ENCODE results near the gene DNAJC19.
"Not testable (repeated sequence)": the region's sequence is repeated elsewhere in the genome, so short reads cannot be mapped to it uniquely, and the experiment has no call there.

Gene DNAJC19

DNA sequence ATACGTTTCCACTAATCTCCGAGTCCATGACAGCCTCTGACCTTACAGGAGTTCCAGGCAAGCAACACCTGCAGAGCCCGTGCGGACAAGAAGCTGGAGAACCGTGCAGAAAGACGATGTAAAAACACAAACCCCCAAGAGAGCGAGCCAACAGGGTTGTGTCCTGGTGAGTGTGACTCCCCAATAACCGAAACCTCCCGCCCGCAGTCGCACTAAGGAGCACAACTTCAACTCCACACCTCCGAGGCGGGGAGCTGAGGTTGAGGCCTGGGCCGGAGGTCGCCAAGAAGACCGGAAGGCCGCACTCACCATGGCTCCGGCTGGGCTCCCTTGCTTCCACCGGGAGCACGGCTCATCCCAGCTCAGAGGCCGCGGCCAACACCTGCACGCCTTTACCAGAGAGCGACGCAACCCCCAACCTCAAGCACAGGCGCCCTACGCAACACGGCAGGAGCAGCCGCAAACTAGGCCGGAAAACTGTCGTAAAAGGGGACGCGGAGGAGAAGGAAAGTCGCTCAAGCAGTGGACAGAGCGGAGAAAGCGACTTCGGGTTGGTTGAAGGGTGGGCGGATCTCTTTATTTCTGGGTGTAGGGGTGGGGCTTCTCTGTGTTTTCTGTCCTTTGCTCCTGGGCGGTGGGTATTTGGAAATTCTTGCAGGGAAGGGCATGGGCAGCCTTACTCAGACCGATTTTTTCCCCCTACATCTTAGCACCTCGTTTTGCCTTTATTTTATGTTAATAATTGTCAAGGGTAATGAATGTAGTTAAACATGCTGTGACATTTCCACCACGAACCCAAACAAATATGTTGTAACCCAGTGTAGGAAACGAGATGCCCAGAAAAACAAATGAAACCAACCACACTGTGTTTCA, at the start of gene DNAJC19:
Gene DNAJC19, minus strand, starts transcription at position 446 of the 873 bp plus-strand sequence. Its CDS starts 134 bp downstream, at position 312.
- H3K4me1 ChIP-seq (ENCODE audit: insufficient read depth, low read length), result peaks cover 17% of the 10 kb centered on the region
- peak within 1 kb of the TSS; percentile 80 for H3K27ac ChIP-seq (ENCODE audit: low read depth, low read length)
- peak within 1 kb of the TSS; percentile 87 for H3K9ac ChIP-seq (ENCODE audit: low read length)
- peak within 1 kb of the TSS; percentile 93 to 99 for H3K4me3 ChIP-seq (ENCODE audit: low read depth in 1 of 2, low read length in 2 of 2)
- peaks cover 33% of the 10 kb centered on the region for H3K36me3 ChIP-seq (ENCODE audit: insufficient read depth, low read length)
- H3K27me3 ChIP-seq (ENCODE audit: control insufficient read depth in 1 of 2, insufficient read depth in 2 of 2, low read length in 2 of 2), result no peaks in the 10 kb centered on the region
- H3K9me3 ChIP-seq (ENCODE audit: low read length), result no peaks in the 10 kb centered on the region

DNA sequence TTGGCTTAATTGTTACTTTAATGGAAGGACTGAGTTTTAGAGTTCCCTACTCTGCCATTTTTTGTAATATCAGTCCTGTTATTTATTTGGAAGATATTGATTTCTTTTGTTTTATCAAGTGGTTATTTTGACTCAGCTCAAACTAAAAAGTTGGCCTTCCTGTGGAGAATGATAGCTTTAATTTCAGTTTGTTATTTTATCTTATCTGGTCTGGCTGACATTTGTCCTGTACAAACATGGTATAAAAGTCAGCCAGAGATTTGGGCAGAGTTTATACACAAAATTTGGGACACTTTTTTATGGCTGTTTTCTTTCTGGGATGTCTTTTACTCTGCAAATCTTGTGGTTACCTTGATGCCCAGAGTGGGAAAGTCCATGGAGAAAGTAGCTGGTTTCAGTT, 41.4 kb upstream of the DNAJC19 start:
- Histone ChIP-seq H3K4me1 (ENCODE audit: insufficient read depth, low read length) (no peaks in the 10 kb centered on the region), H3K9ac (ENCODE audit: low read length) (no peak overlapping the region), H3K27ac (ENCODE audit: low read depth, low read length) (no peak overlapping the region), H3K36me3 (ENCODE audit: insufficient read depth, low read length) (no peaks in the 10 kb centered on the region), H3K9me3 (ENCODE audit: low read length) (no peaks in the 10 kb centered on the region), H3K4me3 (ENCODE audit: low read depth in 1 of 2, low read length in 2 of 2) (no peak overlapping the region), H3K27me3 (ENCODE audit: control insufficient read depth in 1 of 2, insufficient read depth in 2 of 2, low read length in 2 of 2) (no peaks in the 10 kb centered on the region)

DNA sequence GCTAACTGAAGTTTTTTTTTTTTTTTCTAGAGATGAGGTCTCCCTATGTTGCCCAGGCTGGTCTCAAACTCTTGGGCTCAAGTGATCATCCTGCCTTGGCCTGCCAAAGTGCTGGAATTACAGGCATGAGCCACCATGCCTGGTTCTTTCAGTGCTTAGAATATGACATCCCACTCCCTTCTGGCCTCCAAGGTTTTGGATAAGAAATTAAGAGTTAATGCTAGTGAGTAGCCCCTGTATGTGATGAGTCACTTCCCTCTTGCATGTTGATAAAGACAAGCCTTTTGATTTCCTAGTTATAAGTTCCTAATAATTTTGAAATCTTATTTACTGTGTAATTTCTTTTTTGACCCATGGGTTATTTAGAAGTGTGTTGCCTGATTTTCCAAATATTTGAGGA, 35.7 kb upstream of the DNAJC19 start:
- no peak overlapping the region for H3K4me3 ChIP-seq (ENCODE audit: low read depth in 1 of 2, low read length in 2 of 2)
- H3K27me3 ChIP-seq (ENCODE audit: control insufficient read depth in 1 of 2, insufficient read depth in 2 of 2, low read length in 2 of 2), result no peaks in the 10 kb centered on the region
- no peaks in the 10 kb centered on the region for H3K36me3 ChIP-seq (ENCODE audit: insufficient read depth, low read length)

DNA sequence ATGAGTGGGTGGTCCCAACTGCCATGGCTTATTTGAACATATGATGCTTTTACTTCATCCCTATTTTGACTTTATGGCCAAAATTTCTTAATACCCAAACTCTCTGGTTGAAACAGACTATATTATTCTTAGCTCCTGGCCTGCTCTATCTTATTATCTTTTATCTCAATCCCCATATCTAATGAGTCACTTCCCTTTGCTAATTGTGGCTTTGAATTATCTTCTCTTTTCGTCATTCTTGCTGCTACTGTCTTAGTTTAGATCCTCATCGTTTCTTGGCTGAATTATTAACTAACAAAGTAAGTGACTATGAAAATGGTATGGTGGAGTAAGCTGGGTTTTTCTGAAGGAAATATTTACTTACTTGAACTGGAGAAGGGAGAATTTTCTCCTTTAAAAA, 28.2 kb upstream of the DNAJC19 start:
- H3K9ac ChIP-seq (ENCODE audit: low read length), result no peak overlapping the region
- no peaks in the 10 kb centered on the region for H3K4me1 ChIP-seq (ENCODE audit: insufficient read depth, low read length)
- H3K27me3 ChIP-seq (ENCODE audit: control insufficient read depth in 1 of 2, insufficient read depth in 2 of 2, low read length in 2 of 2), result no peaks in the 10 kb centered on the region
- no peaks in the 10 kb centered on the region for H3K36me3 ChIP-seq (ENCODE audit: insufficient read depth, low read length)
- no peaks in the 10 kb centered on the region for H3K9me3 ChIP-seq (ENCODE audit: low read length)
- H3K4me3 ChIP-seq (ENCODE audit: low read depth in 1 of 2, low read length in 2 of 2), result no peak overlapping the region
- no peak overlapping the region for H3K27ac ChIP-seq (ENCODE audit: low read depth, low read length)

More for the DNA sequence above, 35.7 kb upstream of the DNAJC19 start:
- no peak overlapping the region for H3K9ac ChIP-seq (ENCODE audit: low read length)
- H3K4me1 ChIP-seq (ENCODE audit: insufficient read depth, low read length), result no peaks in the 10 kb centered on the region
- no peak overlapping the region for H3K27ac ChIP-seq (ENCODE audit: low read depth, low read length)
- no peaks in the 10 kb centered on the region for H3K9me3 ChIP-seq (ENCODE audit: low read length)

DNA sequence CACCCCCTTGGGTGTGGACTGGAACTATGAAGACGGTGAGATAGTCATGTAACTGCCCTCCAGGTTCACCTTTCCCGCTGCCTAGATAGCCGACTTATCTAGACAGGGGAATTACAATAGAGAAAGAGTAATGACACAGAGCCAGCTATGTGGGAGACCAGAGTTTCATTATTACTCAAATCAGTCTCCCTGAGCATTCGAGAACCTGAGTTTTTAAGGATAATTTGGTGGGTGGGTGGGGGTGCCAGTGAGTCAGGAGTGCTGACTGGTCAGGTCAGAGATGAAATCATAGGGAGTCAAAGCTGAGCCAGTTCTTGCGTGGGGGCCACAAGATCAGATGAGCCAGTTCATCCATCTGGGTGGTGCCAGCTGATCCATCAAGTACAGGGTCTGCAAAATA, 19.7 kb upstream of the DNAJC19 start:
- H3K4me3 ChIP-seq (ENCODE audit: low read depth in 1 of 2, low read length in 2 of 2), result no peak overlapping the region
- H3K4me1 ChIP-seq (ENCODE audit: insufficient read depth, low read length), result no peaks in the 10 kb centered on the region
- H3K9ac ChIP-seq (ENCODE audit: low read length), result no peak overlapping the region
- H3K27ac ChIP-seq (ENCODE audit: low read depth, low read length), result no peak overlapping the region
- H3K9me3 ChIP-seq (ENCODE audit: low read length), result no peaks in the 10 kb centered on the region
- H3K27me3 ChIP-seq (ENCODE audit: control insufficient read depth in 1 of 2, insufficient read depth in 2 of 2, low read length in 2 of 2), result no peaks in the 10 kb centered on the region
- no peaks in the 10 kb centered on the region for H3K36me3 ChIP-seq (ENCODE audit: insufficient read depth, low read length)

DNA sequence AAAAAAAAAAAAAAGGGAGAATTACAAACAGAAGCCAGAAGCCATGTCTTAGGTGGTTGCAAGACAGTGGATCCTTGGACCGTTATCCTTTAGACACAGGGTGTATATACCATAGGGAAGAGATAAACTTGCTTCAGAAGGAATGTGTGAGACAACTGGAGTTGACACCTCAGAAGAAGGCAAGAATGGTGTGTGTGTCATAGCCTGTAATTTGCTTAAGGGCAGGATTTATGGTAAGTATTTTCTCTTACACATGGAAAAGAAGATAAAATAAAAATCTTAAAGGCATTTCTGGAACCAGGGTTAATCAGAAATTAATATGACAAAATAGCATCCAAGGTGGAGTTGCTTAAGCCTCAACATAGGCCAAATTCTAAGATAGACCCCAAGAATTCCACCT, 19.3 kb upstream of the DNAJC19 start:
- H3K27ac ChIP-seq (ENCODE audit: low read depth, low read length), result no peak overlapping the region
- H3K27me3 ChIP-seq (ENCODE audit: control insufficient read depth in 1 of 2, insufficient read depth in 2 of 2, low read length in 2 of 2), result no peaks in the 10 kb centered on the region
- H3K9ac ChIP-seq (ENCODE audit: low read length), result no peak overlapping the region
- no peaks in the 10 kb centered on the region for H3K36me3 ChIP-seq (ENCODE audit: insufficient read depth, low read length)
- H3K4me1 ChIP-seq (ENCODE audit: insufficient read depth, low read length), result no peaks in the 10 kb centered on the region
- no peaks in the 10 kb centered on the region for H3K9me3 ChIP-seq (ENCODE audit: low read length)
- H3K4me3 ChIP-seq (ENCODE audit: low read depth in 1 of 2, low read length in 2 of 2), result no peak overlapping the region

DNA sequence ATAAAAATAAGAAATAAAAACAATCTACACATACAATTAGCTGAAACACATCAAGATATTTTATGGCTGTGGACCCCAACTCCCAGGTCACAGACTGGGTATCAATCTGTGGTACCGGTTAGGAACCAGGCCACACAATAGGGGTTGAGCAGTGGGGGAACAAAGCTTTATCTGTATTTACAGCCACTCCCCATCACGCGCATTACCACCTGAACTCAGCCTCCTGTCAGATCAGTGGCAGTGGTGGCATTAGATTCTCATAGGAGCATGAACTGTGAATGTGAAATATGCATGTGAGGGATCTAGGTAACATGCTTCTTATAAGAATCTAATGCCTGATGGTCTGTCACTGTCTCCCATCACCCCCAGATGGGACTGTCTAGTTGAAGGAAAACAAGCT, 17.7 kb upstream of the DNAJC19 start:
- no peaks in the 10 kb centered on the region for H3K36me3 ChIP-seq (ENCODE audit: insufficient read depth, low read length)
- H3K27me3 ChIP-seq (ENCODE audit: control insufficient read depth in 1 of 2, insufficient read depth in 2 of 2, low read length in 2 of 2), result no peaks in the 10 kb centered on the region
- no peaks in the 10 kb centered on the region for H3K9me3 ChIP-seq (ENCODE audit: low read length)
- H3K9ac ChIP-seq (ENCODE audit: low read length), result no peak overlapping the region
- H3K4me1 ChIP-seq (ENCODE audit: insufficient read depth, low read length), result no peaks in the 10 kb centered on the region
- H3K4me3 ChIP-seq (ENCODE audit: low read depth in 1 of 2, low read length in 2 of 2), result no peak overlapping the region
- H3K27ac ChIP-seq (ENCODE audit: low read depth, low read length), result no peak overlapping the region

DNA sequence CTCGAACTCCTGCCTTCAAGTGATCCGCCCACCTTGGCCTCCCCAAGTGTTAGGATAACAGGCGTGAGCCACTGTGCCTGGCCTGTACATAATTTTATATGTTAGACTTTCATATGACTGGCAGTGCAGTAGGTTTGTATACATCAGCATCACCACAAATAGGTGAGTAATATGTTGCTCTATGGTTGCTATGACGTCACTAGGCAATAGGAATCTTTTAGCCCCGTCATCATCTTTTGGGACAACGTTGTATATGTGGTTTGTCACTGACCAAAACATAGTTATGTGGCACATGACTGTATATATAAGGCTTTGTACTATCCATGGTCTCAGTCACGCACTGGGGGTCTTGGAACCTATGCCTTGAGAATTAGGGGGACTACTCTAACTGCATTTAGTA, 17.0 kb upstream of the DNAJC19 start:
- Histone ChIP-seq H3K36me3 (ENCODE audit: insufficient read depth, low read length) (no peaks in the 10 kb centered on the region), H3K4me1 (ENCODE audit: insufficient read depth, low read length) (no peaks in the 10 kb centered on the region)

DNA sequence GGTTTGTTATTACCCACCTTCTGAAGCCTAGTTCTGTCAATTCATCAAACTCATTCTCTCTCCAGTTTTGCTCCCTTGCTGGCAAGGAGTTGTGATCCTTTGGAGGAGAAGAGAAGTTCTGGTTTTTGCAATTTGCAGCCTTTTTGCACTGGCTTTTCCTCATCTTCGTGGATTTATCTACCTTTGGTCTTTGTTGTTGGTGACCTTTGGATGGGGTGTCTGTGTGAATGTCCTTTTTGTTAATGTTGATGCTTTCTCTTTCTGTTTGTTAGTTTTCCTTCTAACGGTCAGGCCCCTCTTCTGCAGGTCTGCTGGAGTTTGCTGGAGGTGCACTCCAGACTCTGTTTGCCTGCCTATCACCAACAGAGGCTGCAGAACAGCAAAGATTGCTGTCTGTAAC, 13.9 kb upstream of the DNAJC19 start:
- H3K4me1 ChIP-seq (ENCODE audit: insufficient read depth, low read length); H3K36me3 ChIP-seq (ENCODE audit: insufficient read depth, low read length); H3K4me3 ChIP-seq (ENCODE audit: low read depth in 1 of 2, low read length in 2 of 2); H3K9ac ChIP-seq (ENCODE audit: low read length); H3K9me3 ChIP-seq (ENCODE audit: low read length); H3K27ac ChIP-seq (ENCODE audit: low read depth, low read length); H3K27me3 ChIP-seq (ENCODE audit: control insufficient read depth in 1 of 2, insufficient read depth in 2 of 2, low read length in 2 of 2): not testable (repeated sequence)

More for the DNA sequence above, 17.0 kb upstream of the DNAJC19 start:
- Histone ChIP-seq H3K9ac (ENCODE audit: low read length) (no peak overlapping the region), H3K27me3 (ENCODE audit: control insufficient read depth in 1 of 2, insufficient read depth in 2 of 2, low read length in 2 of 2) (no peaks in the 10 kb centered on the region), H3K4me3 (ENCODE audit: low read depth in 1 of 2, low read length in 2 of 2) (no peak overlapping the region), H3K27ac (ENCODE audit: low read depth, low read length) (no peak overlapping the region), H3K9me3 (ENCODE audit: low read length) (no peaks in the 10 kb centered on the region)

DNA sequence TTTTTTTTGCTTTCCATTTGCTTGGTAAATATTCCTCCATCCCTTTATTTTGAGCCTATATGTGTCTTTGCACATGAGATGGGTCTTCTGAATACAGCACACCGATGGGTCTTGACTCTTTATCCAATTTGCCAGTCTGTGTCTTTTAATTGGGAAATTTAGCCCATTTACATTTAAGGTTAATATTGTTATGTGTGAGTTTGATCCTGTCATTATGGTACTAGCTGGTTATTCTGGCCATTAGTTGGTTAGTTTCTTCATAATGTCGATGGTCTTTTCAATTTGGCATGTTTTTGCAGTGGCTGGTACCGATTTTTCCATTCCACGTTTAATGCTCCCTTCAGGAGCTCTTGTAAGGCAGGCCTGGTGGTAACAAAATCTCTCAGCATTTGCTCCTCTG, 12.8 kb upstream of the DNAJC19 start:
- H3K9me3 ChIP-seq (ENCODE audit: low read length); H3K27me3 ChIP-seq (ENCODE audit: control insufficient read depth in 1 of 2, insufficient read depth in 2 of 2, low read length in 2 of 2); H3K9ac ChIP-seq (ENCODE audit: low read length); H3K36me3 ChIP-seq (ENCODE audit: insufficient read depth, low read length); H3K27ac ChIP-seq (ENCODE audit: low read depth, low read length); H3K4me1 ChIP-seq (ENCODE audit: insufficient read depth, low read length); H3K4me3 ChIP-seq (ENCODE audit: low read depth in 1 of 2, low read length in 2 of 2): not testable (repeated sequence)

DNA sequence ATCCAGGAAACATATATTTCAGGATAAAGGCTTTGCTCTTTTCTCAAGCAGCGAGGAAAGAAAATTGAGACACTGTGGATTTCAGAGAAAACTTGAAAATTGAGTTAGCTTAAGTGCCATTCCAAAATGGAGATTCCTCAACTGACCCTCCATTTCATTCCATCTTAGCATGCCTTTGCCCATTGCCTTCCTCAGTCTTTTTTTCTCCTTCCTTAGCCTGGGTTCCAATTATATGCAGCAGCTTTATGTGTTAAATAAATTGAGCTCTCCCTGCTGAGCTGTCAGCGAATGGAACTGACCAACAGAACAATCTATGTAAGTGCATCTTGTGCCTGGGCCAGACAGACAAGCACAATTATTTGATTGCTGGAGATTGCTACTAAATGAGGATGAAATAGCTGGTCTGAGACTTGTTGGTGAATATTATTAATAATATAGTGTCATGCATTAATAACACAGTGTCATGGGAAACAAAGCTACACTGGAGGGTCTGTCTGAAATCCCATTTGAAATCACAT, 6.9 kb upstream of the DNAJC19 start:
- no peaks in the 10 kb centered on the region for H3K9me3 ChIP-seq (ENCODE audit: low read length)
- no peaks in the 10 kb centered on the region for H3K36me3 ChIP-seq (ENCODE audit: insufficient read depth, low read length)
- no peak overlapping the region for H3K4me3 ChIP-seq (ENCODE audit: low read depth in 1 of 2, low read length in 2 of 2)
- H3K27ac ChIP-seq (ENCODE audit: low read depth, low read length), result no peak overlapping the region
- H3K9ac ChIP-seq (ENCODE audit: low read length), result no peak overlapping the region
- H3K4me1 ChIP-seq (ENCODE audit: insufficient read depth, low read length), result no peaks in the 10 kb centered on the region
- no peaks in the 10 kb centered on the region for H3K27me3 ChIP-seq (ENCODE audit: control insufficient read depth in 1 of 2, insufficient read depth in 2 of 2, low read length in 2 of 2)

DNA sequence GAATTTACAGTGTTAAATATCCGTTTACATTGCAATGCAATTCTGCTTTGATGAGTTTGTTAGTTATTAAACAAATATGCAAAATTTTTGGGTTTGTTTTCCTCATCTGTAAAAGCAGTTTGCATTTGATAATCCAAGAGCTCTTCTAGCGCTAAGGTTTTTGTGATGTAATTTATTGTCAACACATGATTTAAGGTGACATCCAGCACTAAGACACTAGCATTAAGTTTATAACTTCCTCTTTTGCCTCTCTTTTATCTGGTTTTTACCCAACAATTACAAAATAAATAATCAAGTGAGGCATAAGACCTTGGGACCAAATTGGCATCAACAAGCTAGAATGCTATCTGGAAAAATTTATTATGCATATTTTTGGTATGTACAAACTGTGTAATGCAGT, 969 bp upstream of the DNAJC19 start:
- Histone ChIP-seq H3K4me1 (ENCODE audit: insufficient read depth, low read length) (peaks cover 17% of the 10 kb centered on the region), H3K4me3 (ENCODE audit: low read depth in 1 of 2, low read length in 2 of 2) (peak overlapping the region; percentile 93 to 99), H3K27me3 (ENCODE audit: control insufficient read depth in 1 of 2, insufficient read depth in 2 of 2, low read length in 2 of 2) (no peaks in the 10 kb centered on the region), H3K27ac (ENCODE audit: low read depth, low read length) (no peak overlapping the region), H3K9me3 (ENCODE audit: low read length) (no peaks in the 10 kb centered on the region), H3K9ac (ENCODE audit: low read length) (peak overlapping the region; percentile 87), H3K36me3 (ENCODE audit: insufficient read depth, low read length) (peaks cover 26% of the 10 kb centered on the region)
